ENCODE data around the gene SF3B4.

The SF3B4 gene, protein sequence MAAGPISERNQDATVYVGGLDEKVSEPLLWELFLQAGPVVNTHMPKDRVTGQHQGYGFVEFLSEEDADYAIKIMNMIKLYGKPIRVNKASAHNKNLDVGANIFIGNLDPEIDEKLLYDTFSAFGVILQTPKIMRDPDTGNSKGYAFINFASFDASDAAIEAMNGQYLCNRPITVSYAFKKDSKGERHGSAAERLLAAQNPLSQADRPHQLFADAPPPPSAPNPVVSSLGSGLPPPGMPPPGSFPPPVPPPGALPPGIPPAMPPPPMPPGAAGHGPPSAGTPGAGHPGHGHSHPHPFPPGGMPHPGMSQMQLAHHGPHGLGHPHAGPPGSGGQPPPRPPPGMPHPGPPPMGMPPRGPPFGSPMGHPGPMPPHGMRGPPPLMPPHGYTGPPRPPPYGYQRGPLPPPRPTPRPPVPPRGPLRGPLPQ

DNA sequence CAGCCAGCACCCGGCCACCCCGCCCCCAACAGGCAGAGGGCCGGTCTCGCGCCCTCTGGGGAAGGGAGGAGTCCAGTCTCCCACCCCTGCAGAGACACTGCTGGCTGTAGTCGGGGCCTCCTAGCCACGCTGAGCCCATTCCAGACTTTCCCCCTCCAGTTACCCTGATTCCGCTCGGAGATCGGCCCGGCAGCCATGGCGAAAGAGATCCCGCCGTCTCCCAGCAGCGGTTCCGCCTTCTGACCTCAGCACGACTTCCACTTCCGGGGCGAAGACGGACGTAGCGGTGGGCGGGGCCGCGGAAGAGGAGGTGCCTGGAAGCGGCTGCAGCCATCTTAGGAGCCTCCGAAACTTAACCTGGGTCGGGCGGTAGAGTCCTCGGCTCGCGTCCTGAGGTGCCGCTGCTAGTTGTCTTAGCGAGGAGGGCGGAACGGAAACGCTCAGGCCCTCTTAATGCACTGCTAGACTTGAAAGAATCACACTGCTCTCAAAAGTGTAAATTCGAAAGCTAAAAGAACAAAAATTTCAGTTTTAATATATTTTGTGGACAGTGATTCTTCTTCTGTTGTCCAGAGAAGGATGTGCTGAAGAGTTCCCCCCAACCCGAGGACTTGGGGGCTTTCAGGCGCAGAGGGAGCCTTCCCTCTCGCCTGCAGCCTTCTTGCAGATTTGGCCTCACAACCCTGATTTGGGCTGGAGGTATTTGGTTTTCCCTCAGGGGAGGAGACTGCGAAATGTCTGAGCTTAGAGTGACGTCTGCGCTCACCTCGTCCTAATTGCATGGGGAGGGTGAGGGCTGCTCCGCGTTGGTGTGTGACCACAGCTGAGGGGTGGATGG, at the start of gene SF3B4:
SF3B4 (minus strand) TSS at position 241 of the 838 bp plus-strand sequence; CDS start at position 197, 44 bp downstream.
- CTCF ChIA-PET: no interaction called here
- DNase-seq (ENCODE audit: extremely low spot score): peak; percentile 95
- POLR2A ChIA-PET: interaction anchor here (0.8 to 2.9 kb wide), 16 partner anchors 9 to 250 kb away, joined by 3 to 45 read pairs (median 4); partner anchors contain the start of genes MTMR11 and VPS45
- TF ChIP-seq ARNT (IDR thresholded peaks at IDR 0.05) (no peak), CTBP1 (IDR thresholded peaks at IDR 0.05; ENCODE audit: borderline replicate concordance) (no peak), SP1 (IDR thresholded peaks at IDR 0.05) (no peak), L3MBTL2 (conservative IDR thresholded peaks at IDR 0.05) (no peak; the same call in 1 of the 2 replicates), ELF4 (IDR thresholded peaks at IDR 0.05) (peak; percentile 90), PKNOX1 (IDR thresholded peaks at IDR 0.05) (peak; percentile 64), LEF1 (IDR thresholded peaks at IDR 0.05; ENCODE audit: borderline replicate concordance) (no peak), NFRKB (IDR thresholded peaks at IDR 0.05) (peak; percentile 69), ZNF384 (IDR thresholded peaks at IDR 0.05) (no peak), BHLHE40 (IDR thresholded peaks at IDR 0.05; ENCODE audit: borderline replicate concordance) (no peak), TARDBP (IDR thresholded peaks at IDR 0.05) (no peak), FOXA1 (IDR thresholded peaks at IDR 0.05) (no peak), FOXK2 (IDR thresholded peaks at IDR 0.05) (no peak)

DNA sequence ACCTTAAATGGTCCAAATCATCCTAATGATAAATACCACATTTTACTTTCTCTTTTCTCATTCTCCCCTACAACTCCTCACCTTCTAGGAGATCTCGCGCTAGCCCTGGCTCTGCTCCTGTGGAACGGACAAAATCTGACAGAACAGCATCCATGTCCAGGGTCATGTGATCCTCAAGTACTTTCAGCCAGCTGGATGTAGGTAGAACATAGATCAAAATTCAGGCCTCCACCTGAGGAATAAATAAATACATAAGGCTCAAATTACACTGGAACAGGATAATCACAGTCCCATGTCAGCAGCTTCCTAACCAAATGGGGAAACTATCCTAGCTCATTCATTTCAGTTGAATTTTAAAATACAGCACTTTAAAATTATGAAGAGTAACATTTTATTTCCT, 49.7 kb upstream of the SF3B4 start:
- ChIA-PET POLR2A (no interaction called here), CTCF (no interaction called here)
- TF ChIP-seq PKNOX1 (IDR thresholded peaks at IDR 0.05) (0 out of 2 replicates have a peak, but pooled peaks have one; percentile 5), CTBP1 (IDR thresholded peaks at IDR 0.05; ENCODE audit: borderline replicate concordance) (no peak), FOXM1 (IDR thresholded peaks at IDR 0.05; ENCODE audit: borderline replicate concordance) (no peak)
- no peak for DNase-seq (ENCODE audit: extremely low spot score)

GRCh38 chr1:149972547-149972946, 44.9 kb upstream of the SF3B4 start:
- no peak for DNase-seq (ENCODE audit: extremely low spot score)
- TF ChIP-seq CTBP1 (IDR thresholded peaks at IDR 0.05; ENCODE audit: borderline replicate concordance) (no peak), FOXK2 (IDR thresholded peaks at IDR 0.05) (no peak), ZNF384 (IDR thresholded peaks at IDR 0.05) (no peak)
- ChIA-PET POLR2A (interaction anchor here (0.9 kb wide), 1 partner anchor 37 kb away, joined by 3 read pairs; no protein-coding TSS in a partner anchor), CTCF (interaction anchor here (1.2 kb wide), 1 partner anchor 214 kb away, joined by 3 read pairs; no protein-coding TSS in a partner anchor)

GRCh38 chr1:149967646-149968045, 40.0 kb upstream of the SF3B4 start:
- CTCF ChIA-PET: no interaction called here
- no peak for DNase-seq (ENCODE audit: extremely low spot score)
- POLR2A ChIA-PET: no interaction called here
- no peak for TF ChIP-seq SUZ12 (IDR thresholded peaks at IDR 0.05)
- TF ChIP-seq FOXA1 (IDR thresholded peaks at IDR 0.05): no peak
- TF ChIP-seq FOXM1 (IDR thresholded peaks at IDR 0.05; ENCODE audit: borderline replicate concordance): no peak
- no peak for TF ChIP-seq FOXK2 (IDR thresholded peaks at IDR 0.05)
- no peak for TF ChIP-seq HDGF (IDR thresholded peaks at IDR 0.05; ENCODE audit: borderline replicate concordance)
- no peak for TF ChIP-seq NFRKB (IDR thresholded peaks at IDR 0.05)
- TF ChIP-seq LEF1 (IDR thresholded peaks at IDR 0.05; ENCODE audit: borderline replicate concordance): no peak

DNA sequence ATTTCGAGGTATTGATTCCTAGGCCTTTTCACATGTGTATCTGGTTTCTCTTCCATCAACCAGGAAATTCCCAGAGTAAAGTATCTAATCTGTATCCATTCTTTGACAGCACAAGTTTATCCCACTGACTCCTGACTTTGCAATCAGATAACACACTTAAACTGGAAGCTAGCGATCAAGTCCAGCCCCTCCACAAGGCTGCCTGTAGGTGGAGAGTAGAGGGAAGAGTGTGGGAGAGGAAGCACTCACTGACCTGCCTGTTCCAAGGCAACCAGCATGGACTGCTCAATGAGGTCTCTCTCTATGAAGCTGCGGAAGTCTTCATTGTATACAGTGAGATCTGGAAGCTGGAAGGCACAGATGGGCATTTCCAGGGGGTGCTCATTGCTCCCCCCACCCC, 39.4 kb upstream of the SF3B4 start:
- DNase-seq (ENCODE audit: extremely low spot score): no peak
- POLR2A ChIA-PET: interaction anchor here (0.6 kb wide), 1 partner anchor 100 kb away, joined by 3 read pairs; no protein-coding TSS in a partner anchor
- TF ChIP-seq ARNT (IDR thresholded peaks at IDR 0.05) (no peak), L3MBTL2 (conservative IDR thresholded peaks at IDR 0.05) (no peak)
- CTCF ChIA-PET: no interaction called here

DNA sequence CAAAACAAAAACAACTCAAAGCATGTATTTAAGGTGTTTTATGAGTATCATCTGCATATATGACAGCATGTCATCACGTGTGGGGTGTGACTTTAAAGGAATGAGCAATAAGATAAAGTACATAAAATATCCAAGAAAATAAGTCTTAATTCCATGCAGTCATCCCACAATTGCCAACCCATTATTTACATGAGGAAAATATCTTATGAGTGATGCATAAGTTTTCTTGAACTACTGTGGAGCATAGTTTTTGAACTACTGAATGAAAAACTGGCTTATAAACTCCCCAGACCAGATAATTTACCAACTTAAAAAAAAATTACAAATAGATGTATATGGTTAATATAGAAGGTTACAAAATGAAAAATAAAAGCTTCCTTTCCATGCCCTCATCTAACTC, 38.8 kb upstream of the SF3B4 start:
- DNase-seq (ENCODE audit: extremely low spot score): no peak
- ChIA-PET POLR2A (interaction anchor here (0.6 kb wide), 1 partner anchor 101 kb away, joined by 3 read pairs; no protein-coding TSS in a partner anchor), CTCF (no interaction called here)
- TF ChIP-seq BHLHE40 (IDR thresholded peaks at IDR 0.05; ENCODE audit: borderline replicate concordance) (no peak), FOXK2 (IDR thresholded peaks at IDR 0.05) (no peak)

- TF ChIP-seq SUZ12 (IDR thresholded peaks at IDR 0.05): no peak
- TF ChIP-seq NFRKB (IDR thresholded peaks at IDR 0.05): no peak
- no peak for TF ChIP-seq FOXM1 (IDR thresholded peaks at IDR 0.05; ENCODE audit: borderline replicate concordance)
- no peak for TF ChIP-seq HDGF (IDR thresholded peaks at IDR 0.05; ENCODE audit: borderline replicate concordance)
- TF ChIP-seq TARDBP (IDR thresholded peaks at IDR 0.05): no peak
- TF ChIP-seq ARNT (IDR thresholded peaks at IDR 0.05): no peak
- TF ChIP-seq SP1 (IDR thresholded peaks at IDR 0.05): no peak
- TF ChIP-seq FOXK2 (IDR thresholded peaks at IDR 0.05): no peak
- no peak for TF ChIP-seq FOXA1 (IDR thresholded peaks at IDR 0.05)
- no peak for TF ChIP-seq BHLHE40 (IDR thresholded peaks at IDR 0.05; ENCODE audit: borderline replicate concordance)
- TF ChIP-seq CTBP1 (IDR thresholded peaks at IDR 0.05; ENCODE audit: borderline replicate concordance): no peak
- TF ChIP-seq ZNF384 (IDR thresholded peaks at IDR 0.05): no peak
- TF ChIP-seq PKNOX1 (IDR thresholded peaks at IDR 0.05): no peak
- no peak for TF ChIP-seq L3MBTL2 (conservative IDR thresholded peaks at IDR 0.05)
- no peak for TF ChIP-seq ELF4 (IDR thresholded peaks at IDR 0.05)
- no peak for TF ChIP-seq LEF1 (IDR thresholded peaks at IDR 0.05; ENCODE audit: borderline replicate concordance)
- POLR2A ChIA-PET: no interaction called here
- no peak for DNase-seq (ENCODE audit: extremely low spot score)
- CTCF ChIA-PET: no interaction called here
These were observed 37.8 kb upstream of the SF3B4 start for GRCh38 chr1:149965440-149965839.

Measured in HEK293T (cell line).